ENCODE data around the gene DEPDC1B.
"Not testable (repeated sequence)": the region's sequence is repeated elsewhere in the genome, so short reads cannot be mapped to it uniquely, and the experiment has no call there.

DEPDC1B gene

DNA sequence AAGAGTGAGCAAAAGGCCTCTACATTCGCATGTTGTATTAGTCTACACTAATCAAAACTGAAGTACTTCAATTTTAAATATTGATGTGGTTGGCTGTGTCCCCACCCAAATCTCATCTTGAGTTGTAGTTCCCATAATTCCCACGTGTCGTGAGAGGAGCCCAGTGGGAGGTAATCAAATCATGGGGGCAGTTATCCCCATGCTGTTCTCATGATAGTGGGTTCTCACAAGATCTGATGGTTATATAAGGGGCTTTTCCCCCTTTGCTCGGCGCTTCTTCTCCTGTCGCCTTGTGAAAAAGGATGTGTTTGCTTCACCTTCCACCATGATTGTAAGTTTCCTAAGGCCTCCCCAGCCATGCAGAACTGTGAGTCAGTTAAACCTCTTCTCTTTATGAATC is 112.7 kb downstream of the DEPDC1B start:
- H3K4me3 Mint-ChIP-seq, H3K4me1 Mint-ChIP-seq, H3K27me3 Mint-ChIP-seq, ATAC-seq, H3K9me3 Mint-ChIP-seq, H3K27ac Mint-ChIP-seq, DNase-seq: not testable (repeated sequence)

DNA sequence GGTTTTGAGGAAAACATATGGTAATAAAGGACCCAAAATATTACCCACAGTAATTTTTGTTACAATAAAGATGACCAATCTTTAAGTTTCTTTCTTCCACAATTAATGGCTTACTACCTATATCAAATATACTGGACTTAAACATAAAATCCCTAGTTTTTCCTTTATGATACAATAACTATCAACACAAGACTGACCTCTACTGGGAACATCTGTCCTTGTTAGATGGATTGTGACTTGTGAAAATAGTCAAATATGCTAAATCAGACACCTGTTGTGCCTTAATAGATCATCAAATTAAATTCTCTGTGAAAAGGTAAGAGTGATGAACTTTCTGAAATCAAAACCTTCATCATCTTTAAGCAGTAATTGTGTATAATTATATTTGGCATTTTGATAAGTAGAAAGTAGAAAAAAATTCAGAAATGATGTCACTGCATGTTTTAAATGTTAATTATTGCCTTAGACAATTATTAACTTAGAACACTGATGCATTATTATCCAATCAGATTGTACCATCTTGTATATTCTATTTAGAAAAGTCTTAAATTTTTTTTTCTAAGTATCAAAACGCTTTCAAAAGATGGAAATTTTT is 113.6 kb downstream of the DEPDC1B start:
- H3K4me1 Mint-ChIP-seq, result no peaks in the 10 kb centered on the region
- ATAC-seq, result no peak
- no peak for DNase-seq
- H3K4me3 Mint-ChIP-seq, result no peak overlapping the region
- H3K27me3 Mint-ChIP-seq, result no peaks in the 10 kb centered on the region
- no peak overlapping the region for H3K27ac Mint-ChIP-seq
- no peaks in the 10 kb centered on the region for H3K9me3 Mint-ChIP-seq

DNA sequence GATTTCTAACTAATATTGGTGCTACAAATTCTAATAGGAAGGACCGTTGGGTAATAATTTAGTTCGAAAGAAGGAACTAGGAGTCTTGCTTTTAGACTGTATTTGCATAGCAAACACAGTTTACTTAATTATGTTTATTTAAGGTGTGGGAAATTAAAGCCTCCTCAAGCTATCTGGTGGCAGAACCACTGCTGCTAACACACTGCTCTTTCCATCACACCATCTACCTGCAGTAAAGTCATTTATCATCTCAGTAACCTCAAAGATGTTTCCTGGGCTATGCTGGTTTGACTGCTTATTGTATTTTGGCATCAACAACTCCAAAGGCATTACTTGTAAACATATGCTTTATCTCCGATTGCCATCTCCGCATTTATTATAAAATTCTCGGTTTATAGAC is 114.3 kb downstream of the DEPDC1B start:
- Mint-ChIP-seq H3K4me1 (no peaks in the 10 kb centered on the region), H3K27me3 (no peaks in the 10 kb centered on the region), H3K4me3 (no peak overlapping the region), H3K27ac (no peak overlapping the region), H3K9me3 (no peaks in the 10 kb centered on the region)
- DNase-seq, result no peak
- no peak for ATAC-seq

DNA sequence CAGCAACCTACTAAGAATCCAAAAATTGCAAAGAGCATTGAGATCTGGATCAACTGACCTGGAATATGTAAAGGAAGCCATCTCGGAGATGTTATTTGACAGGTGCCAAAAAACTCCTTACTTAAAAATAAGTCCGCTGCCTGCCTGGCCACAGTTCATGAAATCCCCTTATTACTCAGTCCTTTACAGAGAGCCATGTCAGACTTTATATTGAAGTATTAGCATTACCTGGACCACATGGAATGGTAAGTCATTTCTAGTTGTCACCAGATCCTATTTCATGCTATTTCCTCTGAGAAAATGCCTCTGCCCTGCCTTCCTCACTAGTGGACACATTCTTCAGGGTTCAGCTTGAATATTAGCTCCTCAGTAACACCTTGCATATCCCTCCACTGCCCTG is 115.7 kb downstream of the DEPDC1B start:
- no peak for ATAC-seq
- Mint-ChIP-seq H3K27me3 (no peaks in the 10 kb centered on the region), H3K4me1 (no peaks in the 10 kb centered on the region), H3K27ac (no peak overlapping the region), H3K9me3 (no peaks in the 10 kb centered on the region), H3K4me3 (no peak overlapping the region)
- DNase-seq, result no peak

DNA sequence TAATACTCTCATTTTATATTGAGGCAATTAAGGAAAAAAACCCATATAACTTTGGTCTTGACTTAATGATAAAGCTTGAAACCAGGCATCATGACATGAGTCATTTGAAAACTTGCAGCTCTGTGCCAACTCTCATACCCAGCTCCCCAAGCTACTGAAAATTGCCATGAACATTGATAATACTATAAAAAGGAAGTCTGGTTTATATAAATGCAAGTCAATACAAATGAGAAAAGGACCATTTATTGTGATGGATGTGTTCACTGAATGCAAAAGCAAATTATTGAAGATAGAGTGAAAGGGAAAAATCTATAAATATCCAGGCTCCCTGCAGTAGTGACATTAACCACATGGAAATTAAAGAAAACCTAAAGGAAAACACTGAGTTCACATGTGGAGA is 116.3 kb downstream of the DEPDC1B start:
- no peak for DNase-seq

DNA sequence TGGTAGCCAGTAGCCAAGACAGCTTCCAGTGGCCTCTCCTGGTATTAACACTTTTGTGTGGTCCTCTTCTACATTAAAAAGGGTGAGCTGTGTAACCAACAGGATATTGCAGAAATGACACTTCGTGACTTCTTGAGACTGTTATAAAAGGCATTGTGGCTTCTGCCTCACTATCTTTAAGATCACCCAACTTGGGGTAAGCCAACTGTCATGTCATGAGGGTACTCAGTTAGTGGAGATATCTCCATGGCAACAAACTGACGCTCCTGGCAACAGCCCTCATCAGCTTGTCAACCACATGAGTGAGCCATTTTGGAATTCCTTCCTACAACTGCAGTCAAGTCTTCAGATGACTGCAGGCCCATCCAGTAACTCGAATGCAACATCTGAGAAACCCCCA is 121.7 kb downstream of the DEPDC1B start:
- H3K9me3 Mint-ChIP-seq, result peaks cover 9 to 22% of the 10 kb centered on the region in 2 donors
- H3K27ac Mint-ChIP-seq, result no peak overlapping the region
- H3K4me3 Mint-ChIP-seq, result no peak overlapping the region
- peaks cover 7% of the 10 kb centered on the region for H3K27me3 Mint-ChIP-seq
- no peak for ATAC-seq
- no peak for DNase-seq
- H3K4me1 Mint-ChIP-seq, result no peaks in the 10 kb centered on the region

More for the DNA sequence above, 116.3 kb downstream of the DEPDC1B start:
- Mint-ChIP-seq H3K27ac (no peak overlapping the region), H3K4me3 (no peak overlapping the region), H3K9me3 (no peaks in the 10 kb centered on the region), H3K4me1 (no peaks in the 10 kb centered on the region), H3K27me3 (no peaks in the 10 kb centered on the region)
- no peak for ATAC-seq

DNA sequence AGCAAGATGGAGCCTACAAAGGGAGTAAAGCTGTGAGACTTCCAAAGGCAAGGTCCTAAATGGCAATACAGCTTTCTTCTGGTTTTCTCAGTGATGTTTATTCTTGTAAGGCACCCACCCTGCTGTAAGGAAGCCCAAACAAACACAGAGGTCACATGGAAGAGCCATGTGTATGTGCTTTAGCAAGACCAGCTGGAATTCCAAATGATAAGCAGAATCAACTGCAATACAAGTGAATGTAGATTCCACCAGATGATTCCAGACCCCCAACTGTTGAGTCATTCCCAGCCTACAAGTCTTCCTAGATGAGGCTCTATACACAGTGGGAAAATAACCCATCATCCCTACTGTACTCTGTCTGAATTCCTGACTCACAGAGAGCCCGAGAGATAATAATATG is 122.8 kb downstream of the DEPDC1B start:
- no peak for ATAC-seq
- no peak for DNase-seq

DNA sequence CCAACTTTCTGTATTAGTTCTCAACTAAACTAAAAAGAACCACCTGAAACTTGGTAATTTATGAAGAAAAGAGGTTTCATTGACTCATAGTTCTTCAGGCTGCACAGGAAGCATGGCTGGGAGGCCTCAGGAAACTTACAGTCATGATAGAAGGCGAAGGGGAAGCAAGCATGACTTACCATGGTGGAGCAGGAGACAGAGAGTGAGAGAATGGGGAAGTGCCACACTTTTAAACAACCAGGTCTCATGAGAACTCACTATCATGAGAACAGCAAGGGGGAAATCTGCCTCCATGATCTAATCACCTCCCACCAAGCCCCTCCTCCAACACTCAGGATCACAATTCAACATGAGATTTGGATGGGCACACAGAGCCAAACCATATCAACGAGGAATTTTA is 123.5 kb downstream of the DEPDC1B start:
- Mint-ChIP-seq H3K4me3 (no peak overlapping the region), H3K9me3 (peaks cover 15 to 29% of the 10 kb centered on the region in 2 donors), H3K4me1 (no peaks in the 10 kb centered on the region), H3K27me3 (peaks cover 7% of the 10 kb centered on the region), H3K27ac (no peak overlapping the region)
- no peak for DNase-seq
- no peak for ATAC-seq

More for the DNA sequence above, 122.8 kb downstream of the DEPDC1B start:
- H3K9me3 Mint-ChIP-seq, result peaks cover 15 to 29% of the 10 kb centered on the region in 2 donors
- no peak overlapping the region for H3K4me3 Mint-ChIP-seq
- peaks cover 7% of the 10 kb centered on the region for H3K27me3 Mint-ChIP-seq
- H3K27ac Mint-ChIP-seq, result no peak overlapping the region
- no peaks in the 10 kb centered on the region for H3K4me1 Mint-ChIP-seq

DNA sequence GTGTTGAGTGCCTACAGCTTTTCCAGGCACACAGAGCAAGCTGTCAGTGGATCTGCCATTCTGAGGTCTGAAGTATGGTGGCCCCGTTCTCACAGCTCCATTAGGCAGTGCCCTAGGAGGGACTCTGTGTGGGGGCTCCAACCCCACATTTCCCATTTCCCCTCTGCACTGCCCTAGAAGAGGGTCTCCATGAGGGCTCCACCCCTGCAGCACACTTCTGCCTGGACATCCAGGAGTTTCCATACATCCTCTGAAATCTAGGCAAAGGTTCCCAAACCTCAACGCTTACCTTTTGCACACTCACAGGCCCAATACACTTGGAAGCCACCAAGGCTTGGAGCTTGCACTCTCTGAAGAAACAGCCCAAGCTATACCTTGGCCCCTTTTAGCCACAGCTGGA is 131.3 kb downstream of the DEPDC1B start:
- DNase-seq, result no peak
- Mint-ChIP-seq H3K9me3 (peaks cover 23 to 31% of the 10 kb centered on the region in 2 donors), H3K27ac (no peak overlapping the region), H3K4me1 (no peaks in the 10 kb centered on the region), H3K27me3 (no peaks in the 10 kb centered on the region), H3K4me3 (no peak overlapping the region)
- no peak for ATAC-seq

DNA sequence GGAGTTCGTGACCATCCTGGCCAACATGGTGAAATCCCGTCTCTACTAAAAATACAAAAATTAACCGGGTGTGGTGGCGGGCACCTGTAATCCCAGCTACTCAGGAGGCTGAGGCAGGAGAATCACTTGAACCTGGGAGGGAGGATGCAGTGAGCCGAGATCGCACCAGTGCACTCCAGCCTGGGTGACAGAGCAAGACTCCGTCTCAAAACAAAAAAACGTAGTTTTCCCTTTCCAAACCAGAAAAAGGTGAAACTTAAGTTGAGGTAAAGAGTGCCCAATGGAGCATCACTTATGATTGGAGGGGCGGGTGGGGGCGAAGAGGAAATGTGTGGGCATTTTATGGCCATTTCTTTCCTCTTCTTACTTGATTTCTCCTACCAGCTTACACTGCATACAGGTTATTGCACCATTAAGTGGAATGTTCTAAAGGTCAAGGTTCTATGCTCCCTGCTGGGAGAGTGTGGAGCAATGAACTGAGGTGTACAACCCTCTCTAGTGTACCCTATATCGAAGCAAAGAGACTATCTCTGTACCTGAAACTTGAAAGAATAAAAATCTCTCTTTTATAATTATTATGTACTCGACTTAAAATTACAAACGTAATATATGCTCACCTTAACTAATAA is 136.2 kb downstream of the DEPDC1B start:
- DNase-seq, result no peak
- ATAC-seq, result no peak
- Mint-ChIP-seq H3K27me3 (no peaks in the 10 kb centered on the region), H3K4me1 (no peaks in the 10 kb centered on the region), H3K4me3 (no peak overlapping the region), H3K27ac (no peak overlapping the region), H3K9me3 (peaks cover 16 to 18% of the 10 kb centered on the region in 2 donors)

DNA sequence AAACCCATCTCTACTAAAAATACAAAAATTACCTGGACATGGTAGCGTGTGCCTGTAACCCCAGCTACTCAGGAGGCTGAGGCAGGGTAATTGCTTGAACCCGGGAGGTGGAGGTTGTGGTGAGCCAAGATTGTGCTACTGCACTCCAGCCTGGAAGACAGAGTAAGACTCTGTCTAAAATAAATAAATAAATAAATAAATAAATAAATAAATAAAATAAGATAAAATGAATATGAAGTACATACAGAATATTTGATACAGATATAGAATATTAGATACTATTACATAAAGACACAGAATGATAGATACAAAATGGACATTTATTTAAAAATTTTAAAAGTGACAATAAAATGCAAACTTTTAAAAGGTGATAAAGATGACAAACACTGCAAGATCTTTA is 146.7 kb downstream of the DEPDC1B start:
- not testable (repeated sequence) for H3K4me3 Mint-ChIP-seq, H3K4me1 Mint-ChIP-seq, ATAC-seq, H3K9me3 Mint-ChIP-seq, H3K27ac Mint-ChIP-seq, DNase-seq
- peaks cover 11% of the 10 kb centered on the region for H3K27me3 Mint-ChIP-seq

DNA sequence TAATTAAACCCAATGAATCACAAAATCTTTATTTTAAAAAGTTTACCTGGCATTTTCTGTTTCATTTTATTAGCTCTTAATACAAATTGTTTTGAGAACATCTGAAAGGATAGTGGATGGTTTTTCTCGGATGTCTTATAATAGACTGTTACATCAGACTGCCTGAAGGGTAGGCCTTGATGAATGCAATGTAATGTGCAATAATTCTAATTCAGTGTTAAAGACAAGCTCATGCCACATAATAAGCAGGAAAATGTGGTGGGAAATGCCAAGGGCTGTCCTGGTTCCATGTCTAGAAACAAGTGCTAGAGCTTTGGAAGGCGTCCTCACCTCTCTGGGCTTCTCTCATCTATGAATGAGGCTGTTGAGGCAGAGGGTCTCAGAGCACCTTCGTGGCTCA is 148.1 kb downstream of the DEPDC1B start:
- H3K9me3 Mint-ChIP-seq, result peaks cover 0 to 5% of the 10 kb centered on the region in 2 donors
- H3K4me1 Mint-ChIP-seq, result no peaks in the 10 kb centered on the region
- ATAC-seq (no peak), DNase-seq (no peak)
- peaks cover 11% of the 10 kb centered on the region for H3K27me3 Mint-ChIP-seq
- no peak overlapping the region for H3K27ac Mint-ChIP-seq
- no peak overlapping the region for H3K4me3 Mint-ChIP-seq

DNA sequence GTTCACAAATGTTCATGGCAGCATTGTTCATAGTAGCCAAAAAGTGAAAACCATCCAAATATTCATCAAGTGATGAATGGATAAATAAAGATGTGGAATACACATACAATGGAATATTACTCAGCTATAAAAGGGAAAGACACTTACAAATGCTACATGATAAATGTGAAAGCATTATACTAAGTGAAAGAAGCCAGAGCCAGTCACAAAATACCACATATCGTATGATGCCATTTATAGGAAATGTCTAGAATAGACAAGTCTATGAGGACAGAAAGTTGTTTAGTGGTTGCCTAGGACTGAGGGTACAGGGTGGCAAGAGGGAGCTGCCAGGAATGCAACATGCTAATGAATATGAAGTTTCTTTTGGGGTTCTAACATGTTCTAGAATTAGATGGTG is 148.7 kb downstream of the DEPDC1B start:
- peaks cover 11% of the 10 kb centered on the region for H3K27me3 Mint-ChIP-seq
- no peak overlapping the region for H3K27ac Mint-ChIP-seq
- no peak overlapping the region for H3K4me3 Mint-ChIP-seq
- DNase-seq (no peak), ATAC-seq (no peak)
- H3K4me1 Mint-ChIP-seq, result no peaks in the 10 kb centered on the region
- peaks cover 0 to 5% of the 10 kb centered on the region in 2 donors for H3K9me3 Mint-ChIP-seq

DNA sequence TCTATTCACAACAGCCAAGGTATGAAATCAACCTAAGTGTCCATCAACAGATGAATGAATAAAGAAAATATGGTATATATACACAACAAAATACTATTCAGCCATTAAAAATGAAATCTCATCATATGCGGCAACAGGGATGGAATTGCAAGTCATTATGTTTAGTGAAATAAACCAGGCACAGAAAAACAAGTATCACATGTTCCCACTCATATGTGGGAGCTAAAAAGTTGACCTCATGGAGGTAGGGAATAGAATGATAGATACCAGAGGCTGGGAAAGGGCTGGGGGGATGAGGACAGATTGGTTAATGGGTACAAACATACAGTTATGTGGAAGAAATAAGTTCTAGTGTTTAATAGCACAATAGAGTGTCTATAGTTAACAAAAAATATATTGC is 149.7 kb downstream of the DEPDC1B start:
- peaks cover 0 to 5% of the 10 kb centered on the region in 2 donors for H3K9me3 Mint-ChIP-seq
- no peaks in the 10 kb centered on the region for H3K4me1 Mint-ChIP-seq
- H3K27ac Mint-ChIP-seq, result no peak overlapping the region
- DNase-seq, result no peak
- peaks cover 11% of the 10 kb centered on the region for H3K27me3 Mint-ChIP-seq
- H3K4me3 Mint-ChIP-seq, result no peak overlapping the region
- no peak for ATAC-seq

DNA sequence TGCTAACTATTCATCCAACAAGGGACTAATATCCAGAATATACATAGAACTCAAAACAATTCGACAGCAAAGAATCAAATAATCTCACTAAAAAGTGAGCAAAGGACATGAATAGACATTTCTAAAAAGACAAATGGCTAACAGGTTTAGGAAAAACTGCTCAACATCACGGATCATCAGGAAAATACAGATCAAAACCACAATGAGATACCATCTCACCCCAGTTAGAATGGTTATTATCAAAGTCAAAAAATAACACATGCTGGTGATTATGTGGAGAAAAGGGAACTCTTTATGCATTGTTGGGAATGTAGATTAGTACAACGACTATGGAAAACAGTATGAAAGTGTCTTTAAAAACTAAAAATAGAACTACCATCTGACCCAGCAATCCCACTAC is 150.1 kb downstream of the DEPDC1B start:
- Mint-ChIP-seq H3K27me3 (peaks cover 11% of the 10 kb centered on the region), H3K4me1 (no peaks in the 10 kb centered on the region), H3K9me3 (no peaks in the 10 kb centered on the region), H3K4me3 (no peak overlapping the region), H3K27ac (no peak overlapping the region)
- ATAC-seq (no peak), DNase-seq (no peak)

Measured in stimulated activated naive CD8-positive, alpha-beta T cell treated with anti-CD3 and anti-CD28 coated beads, Interleukin-15, amount 100 ng/mL, for 72 hours (primary cell).